DMS53 (cell line): ENCODE data around the gene C11orf58.

Experiments
- DNase-seq: peaks from one replicate; lab custom pipeline; 2025; lab: John Stamatoyannopoulos, UW

Gene C11orf58

GRCh38 chr11:16767957-16768356 is 29.5 kb downstream of the C11orf58 start:
- no peak for DNase-seq

DNA sequence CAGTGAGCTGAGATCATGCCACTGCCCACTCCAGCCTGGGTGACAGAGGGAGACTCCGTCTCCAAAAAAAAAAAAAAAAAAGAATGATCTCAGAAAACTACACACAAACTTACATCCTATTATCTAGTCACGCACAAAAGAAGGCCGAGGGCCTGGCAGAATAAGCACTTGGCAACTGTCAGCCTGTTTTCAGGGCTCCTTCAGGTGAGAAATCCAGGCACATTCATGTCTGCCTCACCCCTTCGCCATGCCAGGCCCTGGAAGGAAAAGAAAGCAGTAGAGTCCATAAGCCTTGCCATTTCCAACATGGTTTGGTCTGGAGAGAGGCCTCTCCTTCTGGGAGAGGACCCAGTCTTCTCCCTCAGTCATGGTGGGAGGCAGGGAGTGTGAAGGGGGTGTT is 30.9 kb downstream of the C11orf58 start:
- no peak for DNase-seq

DNA sequence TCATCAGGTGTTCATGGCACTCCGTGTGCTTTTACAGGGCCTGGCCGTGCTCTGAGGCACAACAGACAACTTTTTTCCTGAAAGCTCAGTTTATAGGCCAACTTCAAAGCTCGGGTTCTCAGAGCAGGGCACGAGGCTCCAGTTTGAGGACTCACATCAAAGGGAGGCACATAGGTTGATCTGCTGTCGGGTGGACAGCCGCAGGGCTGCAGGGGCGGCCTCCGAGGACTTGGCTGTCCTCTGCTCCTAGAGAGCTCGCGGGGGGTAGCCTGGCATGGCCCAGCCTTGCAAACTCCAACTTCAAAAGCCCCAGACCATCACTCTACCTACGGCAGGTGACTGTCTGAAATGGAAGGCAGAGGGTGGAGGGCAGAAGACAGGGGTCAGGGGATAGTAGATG is 31.6 kb downstream of the C11orf58 start:
- DNase-seq: no peak

GRCh38 chr11:16771350-16772140 is 33.1 kb downstream of the C11orf58 start:
- no peak for DNase-seq

- DNase-seq: no peak
Observed at GRCh38 chr11:16772141-16772512, 33.7 kb downstream of the C11orf58 start.

DNA sequence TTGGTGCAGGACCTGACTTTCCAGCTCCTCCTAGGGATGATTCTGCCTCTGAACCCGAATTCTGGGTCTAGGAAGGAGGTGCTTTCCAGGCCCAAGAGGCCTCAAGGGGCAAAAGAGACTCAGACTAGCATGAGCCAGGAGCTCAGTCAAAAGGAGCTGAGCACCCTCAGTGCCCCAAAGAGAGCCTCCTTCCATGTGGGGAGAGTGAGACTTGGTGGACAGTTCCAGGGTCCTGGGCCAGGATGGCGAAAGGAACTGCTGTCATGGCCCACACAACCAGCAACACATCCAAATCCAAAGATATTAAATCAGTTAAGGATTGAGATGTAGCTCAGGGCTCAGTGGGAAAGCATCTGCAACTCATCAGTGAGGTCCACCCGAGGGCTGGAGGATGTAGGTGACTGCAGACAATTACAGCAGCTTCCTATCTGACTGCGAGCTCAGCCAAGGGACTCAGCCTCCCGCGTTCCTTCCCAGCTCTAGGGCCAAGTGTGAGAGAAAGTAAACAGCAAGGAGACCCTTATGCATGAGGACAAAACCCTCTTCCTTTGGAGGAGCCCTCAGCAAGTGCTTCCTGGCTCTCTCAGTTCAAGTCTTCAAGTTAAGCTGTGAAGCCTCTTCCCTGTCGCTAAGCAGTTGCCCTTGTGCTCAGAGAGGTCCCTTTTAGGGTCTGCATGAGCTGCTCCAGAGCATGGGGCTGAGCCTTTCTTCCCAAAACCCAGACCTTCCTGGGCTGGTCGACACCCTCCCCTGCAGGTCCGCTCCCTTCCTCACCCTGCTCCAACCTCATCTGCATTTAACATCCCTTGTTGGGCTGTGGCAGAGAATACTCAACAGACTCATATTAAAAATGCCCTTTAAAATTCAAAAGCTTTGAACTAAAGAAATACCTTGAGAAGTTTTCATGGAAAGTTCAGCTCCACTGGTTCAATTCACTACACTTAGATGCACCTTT is 35.8 kb downstream of the C11orf58 start:
- DNase-seq: no peak

DNA sequence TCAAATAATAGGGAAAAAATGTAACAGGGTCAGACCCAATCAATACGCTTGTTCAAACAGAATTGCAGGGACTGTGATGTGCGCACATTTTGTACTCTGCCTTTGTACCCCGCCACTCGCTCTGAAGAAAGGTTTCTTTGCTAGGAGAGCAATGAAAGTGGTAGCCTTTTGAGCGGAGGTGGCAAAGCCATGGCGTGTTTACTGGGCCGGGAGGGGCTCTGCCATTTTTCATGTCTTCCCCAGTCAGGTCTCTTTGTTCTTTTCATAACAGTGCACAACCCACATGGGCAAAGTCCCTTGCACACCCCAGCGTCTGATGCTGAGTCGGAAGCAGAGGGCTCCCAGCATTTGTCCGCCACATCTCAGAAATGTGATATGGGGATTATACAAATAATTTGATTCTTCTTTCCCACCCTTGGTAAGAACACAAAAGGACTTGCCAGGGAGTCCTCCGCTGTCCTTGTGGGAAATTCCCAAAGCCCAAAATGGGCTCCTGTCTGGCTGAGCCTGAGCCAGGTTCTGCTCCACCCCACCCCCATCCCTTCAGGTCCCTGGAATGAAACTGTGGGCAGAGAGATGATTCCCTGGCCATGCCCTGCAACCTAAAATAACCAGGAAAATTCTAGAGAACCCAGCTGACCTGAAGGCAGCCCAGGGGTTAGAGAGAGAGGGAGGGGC is 36.6 kb downstream of the C11orf58 start:
- no peak for DNase-seq

GRCh38 chr11:16775614-16776283 is 37.3 kb downstream of the C11orf58 start:
- no peak for DNase-seq

- DNase-seq: no peak
Observed at GRCh38 chr11:16776711-16777612, 38.5 kb downstream of the C11orf58 start.

DNA sequence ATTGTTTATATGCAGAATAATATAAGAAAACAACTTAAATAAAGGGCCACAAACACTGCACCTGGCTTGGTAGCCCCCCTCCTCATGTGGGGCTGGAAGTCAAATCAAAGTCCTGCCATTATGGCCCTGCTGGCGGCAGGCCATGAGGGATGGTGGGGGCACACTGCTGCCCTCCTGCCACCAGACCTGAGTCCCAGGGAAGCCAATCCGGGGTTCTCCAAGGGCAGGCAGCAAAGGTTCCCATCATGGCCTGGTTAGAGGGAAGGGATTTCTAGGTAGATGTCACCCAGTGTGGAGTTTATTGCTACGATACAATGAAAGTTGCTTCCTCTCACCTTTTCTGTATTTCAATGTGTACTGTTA is 39.1 kb downstream of the C11orf58 start:
- no peak for DNase-seq

DNA sequence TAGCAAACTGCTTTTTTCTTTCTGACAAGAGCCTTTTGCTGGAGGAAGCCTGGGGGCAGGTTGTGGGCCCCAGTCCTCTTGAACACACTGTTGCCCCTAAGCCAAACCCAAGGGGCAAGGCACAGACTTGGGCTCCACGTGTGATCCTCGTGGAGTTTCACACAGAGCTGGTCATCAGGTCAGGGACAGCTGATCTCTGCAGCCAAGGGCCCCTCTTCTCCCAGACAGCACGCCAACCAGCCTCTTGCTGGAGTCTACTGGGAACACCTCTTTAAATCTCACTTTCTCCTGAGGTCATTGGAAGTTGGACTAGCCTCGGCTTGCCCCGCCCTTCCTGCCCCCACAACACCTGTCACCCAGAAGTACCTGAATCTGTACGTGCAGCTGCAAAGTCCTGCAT is 39.8 kb downstream of the C11orf58 start:
- no peak for DNase-seq

- DNase-seq: no peak
Observed at GRCh38 chr11:16778876-16779275, 40.4 kb downstream of the C11orf58 start.

DNA sequence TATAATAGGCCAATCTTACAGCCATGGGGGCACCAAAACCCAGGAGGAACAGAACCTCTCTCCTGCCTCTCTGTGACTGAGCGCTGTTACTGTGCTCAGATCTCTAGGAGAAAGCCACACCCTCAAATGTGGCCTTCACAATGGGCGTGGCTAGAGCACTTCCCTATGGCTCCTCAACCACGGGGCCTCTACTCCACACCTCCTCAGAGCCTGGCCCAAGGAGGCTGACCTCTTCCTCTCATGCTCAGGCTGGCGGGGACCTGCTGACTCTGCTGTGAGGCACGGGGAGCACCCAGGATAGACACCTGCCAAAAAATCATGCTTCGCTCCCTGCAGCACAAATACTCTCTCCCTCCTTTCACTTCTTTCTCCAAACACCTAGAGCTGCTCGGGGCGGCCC is 41.0 kb downstream of the C11orf58 start:
- no peak for DNase-seq

DNA sequence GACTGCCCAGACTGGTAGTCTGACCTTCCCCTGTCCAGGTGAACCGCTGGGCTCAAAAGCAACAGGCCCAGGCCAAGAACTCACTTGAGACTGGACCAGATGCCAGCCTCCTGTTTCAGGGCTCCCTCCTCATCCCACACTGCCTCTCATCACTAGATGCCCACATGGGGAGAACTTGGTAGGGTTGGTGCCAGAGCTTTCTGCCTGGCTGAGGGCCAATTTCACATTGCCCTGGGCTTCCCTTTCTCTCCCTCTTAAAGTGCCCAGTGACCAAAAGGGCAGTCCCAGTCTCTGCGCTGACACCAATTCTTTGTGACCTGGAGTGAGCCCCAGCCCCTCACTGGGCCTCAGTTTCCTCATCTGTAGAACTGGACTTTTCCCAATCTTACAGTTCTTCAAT is 41.7 kb downstream of the C11orf58 start:
- no peak for DNase-seq

GRCh38 chr11:16780698-16781550 is 42.5 kb downstream of the C11orf58 start:
- DNase-seq: no peak

- peak; percentile 23 for DNase-seq
Observed at GRCh38 chr11:16781936-16782919, 43.8 kb downstream of the C11orf58 start.

GRCh38 chr11:16783321-16783801 is 44.9 kb downstream of the C11orf58 start:
- no peak for DNase-seq

DNA sequence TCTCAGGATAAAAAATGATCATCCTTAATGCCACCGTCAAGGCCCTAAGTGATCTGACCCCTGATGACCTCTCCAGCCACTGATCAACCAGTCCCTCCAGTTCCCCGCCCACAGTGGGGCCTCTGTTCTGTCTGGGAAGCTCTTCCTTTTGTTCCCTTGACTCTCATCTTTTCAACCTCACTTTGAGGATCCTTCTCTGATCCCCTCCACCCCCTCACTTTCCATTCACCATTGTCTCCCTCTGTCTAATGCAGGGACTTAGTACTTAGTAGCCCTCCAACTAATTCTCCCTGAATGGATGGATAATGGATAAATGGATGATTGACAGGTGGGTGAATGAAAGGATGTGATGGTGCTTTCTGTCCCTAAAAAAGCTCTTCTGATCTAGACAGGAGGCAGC is 45.6 kb downstream of the C11orf58 start:
- no peak for DNase-seq

DNA sequence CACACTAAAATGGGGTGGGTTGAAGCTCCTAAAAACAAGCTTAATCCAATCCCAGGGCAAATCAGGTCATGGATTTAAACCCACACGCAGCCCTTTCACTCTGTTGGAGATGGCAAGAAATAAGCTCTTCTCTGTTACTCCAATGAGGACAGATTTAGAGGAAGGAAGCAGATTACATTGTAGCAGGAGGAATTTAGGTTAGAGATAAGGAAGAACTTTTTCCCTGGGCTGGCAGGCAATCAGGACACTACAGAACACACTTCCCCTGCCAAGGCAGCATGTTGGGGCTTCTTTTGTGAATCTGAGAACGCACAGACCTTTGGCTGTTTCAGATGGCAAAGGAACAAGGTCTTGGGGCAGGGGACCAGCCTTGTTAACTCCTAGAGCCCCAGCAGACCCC is 46.2 kb downstream of the C11orf58 start:
- no peak for DNase-seq
